Loucy (cell line): ENCODE results near the gene GRID1.

ENCODE experiments used
- H2AFZ ChIP-seq: fragments of 200-600 bp; sonication (generic); 2 replicates; pipeline ENCODE4 v1.6.0; 2016; ENCODE audit warnings: antibody characterized with exemption, mild to moderate bottlenecking, low read length, moderate library complexity
- H3F3A ChIP-seq: fragments of 200-600 bp; 2 replicates; pipeline ENCODE4 v1.6.0; 2016; ENCODE audit warnings: antibody characterized with exemption, low read depth, mild to moderate bottlenecking
- H3K27me3 ChIP-seq: fragments of 200-600 bp; sonication (generic); 2 replicates; pipeline ENCODE4 v1.6.1; 2014; ENCODE audit warnings: low read length, mild to moderate bottlenecking; ENCODE audit not compliant: insufficient read depth, poor library complexity, severe bottlenecking
- H3K36me3 ChIP-seq: fragments of 200-600 bp; sonication (generic); 2 replicates; pipeline ENCODE4 v1.6.1; 2016; ENCODE audit warnings: low read length; ENCODE audit not compliant: insufficient read depth
- H3K4me1 ChIP-seq: fragments of 200-600 bp; sonication (generic); 2 replicates; pipeline ENCODE4 v1.5.1; 2014; ENCODE audit warnings: low read length, mild to moderate bottlenecking; ENCODE audit not compliant: insufficient read depth, poor library complexity, severe bottlenecking
- H3K4me2 ChIP-seq: fragments of 200-600 bp; sonication (generic); 2 replicates; pipeline ENCODE4 v1.6.0; 2014; ENCODE audit warnings: antibody characterized with exemption, low read length, low read depth, mild to moderate bottlenecking; ENCODE audit not compliant: poor library complexity, severe bottlenecking
- H3K4me3 ChIP-seq: fragments of 200-600 bp; sonication (generic); 2 replicates; pipeline ENCODE4 v1.5.1; 2014; ENCODE audit warnings: low read length, mild to moderate bottlenecking, mixed read lengths; ENCODE audit not compliant: poor library complexity, severe bottlenecking
- H3K79me2 ChIP-seq: fragments of 200-600 bp; sonication (generic); 2 replicates; pipeline ENCODE4 v1.6.1; 2014; ENCODE audit warnings: low read length; ENCODE audit not compliant: insufficient read depth
- H3K9ac ChIP-seq: fragments of 200-600 bp; sonication (generic); 2 replicates; pipeline ENCODE4 v1.6.0; 2014; ENCODE audit warnings: mild to moderate bottlenecking, low read depth, low read length, moderate library complexity; ENCODE audit not compliant: poor library complexity, severe bottlenecking
- H3K9me2 ChIP-seq: fragments of 200-600 bp; sonication (generic); replicated peaks from 2 replicates; pipeline ENCODE4 v1.6.1; 2016; ENCODE audit warnings: low read depth, low read length, mixed read lengths
- H3K9me3 ChIP-seq: fragments of 200-600 bp; sonication (generic); 2 replicates; pipeline ENCODE4 v1.6.1; 2014; ENCODE audit warnings: mild to moderate bottlenecking, antibody characterized with exemption, low read length, low read depth; ENCODE audit not compliant: insufficient read depth
- H4K20me1 ChIP-seq: fragments of 200-600 bp; sonication (generic); 2 replicates; pipeline ENCODE4 v1.6.0; 2014; ENCODE audit warnings: antibody characterized with exemption, low read length, mild to moderate bottlenecking; ENCODE audit not compliant: insufficient read depth, poor library complexity, severe bottlenecking
- CTCF ChIP-seq: fragments of 200-600 bp; sonication (generic); conservative IDR thresholded peaks from 2 replicates; pipeline ENCODE4 v1.5.1; 2014; ENCODE audit warnings: mild to moderate bottlenecking, antibody characterized with exemption, low read length
- EZH2phosphoT487 ChIP-seq: fragments of 200-600 bp; IDR thresholded peaks from 2 replicates; pipeline ENCODE4 v1.6.1; 2018; ENCODE audit warnings: antibody characterized with exemption, mild to moderate bottlenecking, moderate library complexity, borderline replicate concordance

Gene GRID1

DNA sequence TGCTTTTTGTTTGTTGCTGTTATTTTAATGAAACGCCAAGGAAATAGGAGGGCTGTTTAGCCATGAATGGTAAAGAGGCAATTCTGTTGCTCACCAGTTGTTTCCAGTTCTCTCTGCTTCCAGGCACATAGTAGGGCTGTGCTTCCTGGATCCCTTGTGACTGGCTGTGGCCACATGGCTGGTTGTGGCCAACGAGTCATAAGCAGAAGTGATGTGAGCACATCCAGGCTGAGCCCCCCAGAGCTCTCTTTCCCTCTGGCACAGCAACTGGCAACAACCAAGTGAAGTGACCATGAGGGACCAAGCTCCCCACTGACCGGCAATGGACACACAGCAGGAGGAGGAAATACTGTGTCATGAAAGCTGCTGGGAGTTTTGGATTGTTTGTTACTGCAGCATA lies 10.3 kb downstream of the GRID1 start:
- Histone ChIP-seq H3K9me2 (no peaks in the 10 kb centered on the region), H4K20me1 (no peaks in the 10 kb centered on the region), H3F3A (no peaks in the 10 kb centered on the region), H3K36me3 (no peaks in the 10 kb centered on the region), H3K4me2 (no peak overlapping the region), H3K27me3 (no peaks in the 10 kb centered on the region), H3K9me3 (no peaks in the 10 kb centered on the region), H2AFZ (no peak overlapping the region), H3K79me2 (no peaks in the 10 kb centered on the region), H3K4me3 (no peak overlapping the region), H3K4me1 (no peaks in the 10 kb centered on the region), H3K9ac (no peak overlapping the region)
- no peak for TF ChIP-seq CTCF
- no peak for TF ChIP-seq EZH2phosphoT487

DNA sequence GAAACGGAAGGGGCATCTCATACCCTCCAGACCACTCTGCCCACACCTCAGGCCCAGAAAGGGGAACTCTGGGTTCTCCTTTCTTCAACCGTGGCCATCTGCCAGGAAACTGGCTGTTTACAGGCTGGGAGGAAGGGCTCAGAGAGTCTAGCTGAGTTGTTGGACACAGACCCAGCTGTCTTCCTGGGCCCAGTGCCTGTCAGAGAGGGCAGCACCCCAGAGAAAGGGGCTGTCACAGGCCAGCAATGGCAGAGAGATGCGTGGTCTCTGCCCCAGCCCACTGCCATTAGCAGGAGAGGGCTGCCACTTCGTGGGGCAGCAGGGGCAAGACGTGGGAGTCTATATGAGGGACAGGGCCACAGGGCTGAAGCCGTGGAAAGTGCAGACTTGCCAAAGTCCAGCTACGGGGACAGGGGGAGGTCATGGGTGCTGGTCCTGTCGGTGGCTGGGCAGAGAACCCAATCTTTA lies 11.0 kb downstream of the GRID1 start:
- Histone ChIP-seq H3K4me3 (no peak overlapping the region), H2AFZ (no peak overlapping the region), H3K79me2 (no peaks in the 10 kb centered on the region), H3K36me3 (no peaks in the 10 kb centered on the region), H3K9me2 (no peaks in the 10 kb centered on the region), H3K9ac (no peak overlapping the region), H4K20me1 (no peaks in the 10 kb centered on the region), H3K4me1 (no peaks in the 10 kb centered on the region), H3K27me3 (no peaks in the 10 kb centered on the region), H3K9me3 (no peaks in the 10 kb centered on the region), H3K4me2 (no peak overlapping the region), H3F3A (no peaks in the 10 kb centered on the region)
- no peak for TF ChIP-seq CTCF
- no peak for TF ChIP-seq EZH2phosphoT487

DNA sequence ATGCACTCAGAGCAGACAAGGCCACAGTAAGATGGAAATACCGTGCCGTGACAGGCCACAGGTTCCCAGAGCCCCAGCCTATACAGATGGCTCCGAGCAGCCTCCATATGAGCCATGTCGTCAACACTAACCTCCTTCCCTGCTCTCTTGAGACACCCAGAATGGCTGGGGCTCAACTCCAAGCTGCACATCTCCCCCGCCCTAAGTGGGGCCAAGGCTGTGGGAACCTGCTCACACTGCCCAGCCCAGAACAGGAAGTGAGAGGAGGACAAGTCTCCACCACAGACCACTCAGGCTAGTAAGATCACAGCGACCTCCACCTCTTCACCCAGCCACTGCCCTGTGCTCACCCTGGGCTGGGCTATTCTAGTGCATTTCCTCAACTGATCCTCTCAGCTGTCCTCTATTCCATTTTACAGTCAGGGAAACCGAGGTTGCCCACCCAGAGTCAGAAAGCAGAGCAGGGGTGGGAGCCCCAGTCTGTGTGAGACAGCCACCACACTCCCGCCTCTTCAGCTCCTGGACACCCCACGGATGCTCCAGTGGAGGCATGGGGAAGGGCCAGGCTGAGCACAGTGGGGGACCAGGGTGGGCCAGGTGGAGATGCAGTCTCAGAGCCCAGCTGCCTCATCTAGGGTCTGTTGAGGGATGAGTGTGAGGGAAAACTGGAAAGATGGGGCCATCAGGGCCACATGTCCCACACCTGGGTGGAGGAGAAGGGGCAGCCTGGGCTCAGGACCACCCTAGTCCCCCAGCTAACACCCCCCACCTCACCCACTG lies 11.6 kb downstream of the GRID1 start:
- Histone ChIP-seq H3K4me3 (no peak overlapping the region), H3K36me3 (no peaks in the 10 kb centered on the region), H3K27me3 (no peaks in the 10 kb centered on the region), H3K9me3 (no peaks in the 10 kb centered on the region), H3K9me2 (no peaks in the 10 kb centered on the region), H3F3A (no peaks in the 10 kb centered on the region), H4K20me1 (no peaks in the 10 kb centered on the region), H3K4me1 (no peaks in the 10 kb centered on the region), H2AFZ (no peak overlapping the region), H3K9ac (no peak overlapping the region), H3K4me2 (no peak overlapping the region), H3K79me2 (no peaks in the 10 kb centered on the region)
- TF ChIP-seq CTCF (no peak), EZH2phosphoT487 (no peak)
